K562 (cell line): ENCODE data around the gene LCNL1. TPM values are rescaled to one million over a fixed set of nuclear protein-coding genes. Genes with fewer than 3 reads are reported as not detected.

Experiments used
- ATAC-seq: fragments of 200-7000 bp; cut with Tn5 transposase; 3 replicates; pipeline ENCODE4 v1.9.1; 2020; ENCODE audit warnings: moderate library complexity
- BruUV-seq: library from RNA; stranded (reverse); fragments of 400-500 nt; replicated peaks from 2 replicates; lab custom pipeline; 2021; lab: Mats Ljungman, UMichigan
- CTCF ChIA-PET: fragments of 300-600 bp; formaldehyde crosslinking; extraction: SDS; loops from one replicate; lab custom pipeline; 2021; ENCODE audit warnings: low intra/inter-chr PET ratio; lab: Yijun Ruan, JAX
- POLR2A ChIA-PET: fragments of 300-600, 350-650 bp; sonication (Branson Sonifier 250); formaldehyde crosslinking; extraction: SDS; loops from one replicate; lab custom pipeline; 2021; ENCODE audit warnings: antibody characterized with exemption, inconsistent platforms; lab: Yijun Ruan, JAX
- DNase-seq, 4 experiments: peaks; one replicate each; pipeline versions ENCODE4 v3.0.0 to v3.0.0-alpha.2; 2011 to 2018; ENCODE audit warnings: low spot score in 3 of 4, mixed read lengths in 3 of 4; ENCODE audit errors: extremely low read depth in 1 of 4
- FAIRE-seq: peaks from 2 replicates; lab custom pipeline; 2011; peaks lifted over from hg19 to GRCh38; lab: Jason Lieb, UNC
- H2AFZ ChIP-seq: 2 replicates; pipeline ENCODE4 v1.6.0; 2011; ENCODE audit warnings: low read depth, low read length, control low read depth, inconsistent platforms
- H3K27ac ChIP-seq: fragments of 200-600 bp; 3 replicates; pipeline ENCODE4 v1.8.0; 2011; ENCODE audit warnings: low read depth, mild to moderate bottlenecking, control low read depth, inconsistent platforms, low read length, moderate library complexity, mixed read lengths; ENCODE audit errors: extremely low read depth
- H3K27me3 ChIP-seq, 2 experiments: fragments of 300-600 bp in 1 of 2; 2 replicates in 1 of 2; 3 replicates in 1 of 2; pipeline versions ENCODE4 v1.6.0 to v1.8.0; 2011; ENCODE audit warnings: inconsistent platforms in 2 of 2, low read length in 2 of 2, mild to moderate bottlenecking in 1 of 2, mixed read lengths in 1 of 2, moderate library complexity in 1 of 2; ENCODE audit not compliant: control insufficient read depth in 2 of 2, insufficient read depth in 2 of 2
- H3K36me3 ChIP-seq: fragments of 300-600 bp; 3 replicates; pipeline ENCODE4 v1.8.0; 2011; ENCODE audit warnings: mild to moderate bottlenecking, low read length, inconsistent platforms; ENCODE audit not compliant: control insufficient read depth, insufficient read depth
- H3K4me1 ChIP-seq, 2 experiments: fragments of 200-600 bp in 1 of 2; replicated peaks in 1 of 2; 2 replicates in 1 of 2; 3 replicates in 1 of 2; pipeline versions ENCODE4 v1.5.1 to v1.8.0; 2011; ENCODE audit warnings: inconsistent platforms in 2 of 2, low read length in 2 of 2, mild to moderate bottlenecking in 1 of 2, mixed read lengths in 1 of 2, moderate library complexity in 1 of 2; ENCODE audit not compliant: control insufficient read depth in 2 of 2, insufficient read depth in 2 of 2
- H3K4me2 ChIP-seq: 2 replicates; pipeline ENCODE4 v1.6.1; 2011; ENCODE audit warnings: low read length, control low read depth, inconsistent platforms, mixed read lengths; ENCODE audit not compliant: insufficient read depth
- H3K4me3 ChIP-seq: fragments of 200-600 bp; sonication (generic), shearing (Covaris generic); 2 replicates; pipeline ENCODE4 v1.5.1; 2016; ENCODE audit warnings: control low read depth, inconsistent platforms
- H3K79me2 ChIP-seq: fragments of 200-600 bp; 3 replicates; pipeline ENCODE4 v1.8.0; 2011; ENCODE audit warnings: low read length, inconsistent platforms; ENCODE audit not compliant: control insufficient read depth, insufficient read depth
- H3K9ac ChIP-seq, 2 experiments: 2 replicates each; pipeline versions ENCODE4 v1.6.0 to v1.6.1; 2011; ENCODE audit warnings: low read depth in 2 of 2, low read length in 2 of 2, control low read depth in 1 of 2, inconsistent platforms in 1 of 2, mild to moderate bottlenecking in 1 of 2, mixed read lengths in 1 of 2; ENCODE audit not compliant: insufficient read depth in 1 of 2
- H3K9me1 ChIP-seq: one replicate; pipeline ENCODE4 v1.6.0; 2011; ENCODE audit warnings: inconsistent platforms, mild to moderate bottlenecking, low read length, moderate library complexity; ENCODE audit not compliant: control insufficient read depth, insufficient read depth
- H3K9me3 ChIP-seq: replicated peaks from 2 replicates; pipeline ENCODE4 v1.5.1; 2011; ENCODE audit warnings: low read depth, low read length, inconsistent platforms; ENCODE audit not compliant: control insufficient read depth, insufficient read depth
- H4K20me1 ChIP-seq: replicated peaks from 2 replicates; pipeline ENCODE4 v1.6.1; 2011; ENCODE audit warnings: low read length, inconsistent platforms, mixed read lengths; ENCODE audit not compliant: control insufficient read depth, insufficient read depth
- ADNP ChIP-seq: fragments of 200-800 bp; sonication (Bioruptor generic); IDR thresholded peaks from 2 replicates; pipeline ENCODE4 v1.6.1; 2016; ENCODE audit warnings: missing genetic modification characterization, missing compliant biosample characterization
- BRCA1 ChIP-seq, 2 experiments: fragments of 450-650 bp in 1 of 2; sonication (generic) in 1 of 2; formaldehyde crosslinking in 1 of 2; IDR thresholded peaks; 2 replicates each; pipeline versions ENCODE4 v1.5.0 to v1.6.1; 2017 to 2020; ENCODE audit warnings: mild to moderate bottlenecking in 1 of 2, missing genetic modification reagents in 1 of 2
- CBX5 ChIP-seq: IDR thresholded peaks from 2 replicates; pipeline ENCODE4 v1.6.1; 2014; ENCODE audit warnings: low read depth, borderline replicate concordance
- DNMT1 ChIP-seq: fragments of 450-650 bp; IDR thresholded peaks from 2 replicates; pipeline ENCODE4 v1.6.1; 2016; ENCODE audit warnings: antibody characterized with exemption, mild to moderate bottlenecking
- ELF4 ChIP-seq: fragments of 450-650 bp; formaldehyde crosslinking; IDR thresholded peaks from 2 replicates; pipeline ENCODE4 v1.4.0; 2022; ENCODE audit warnings: missing genetic modification characterization
- ESRRA ChIP-seq: fragments of 450-650 bp; IDR thresholded peaks from 2 replicates; pipeline ENCODE4 v1.6.1; 2014; ENCODE audit warnings: low read depth, mild to moderate bottlenecking, moderate library complexity, borderline replicate concordance
- FIP1L1 ChIP-seq: fragments of 200-400 bp; formaldehyde crosslinking; IDR thresholded peaks from 2 replicates; pipeline ENCODE4 v1.6.1; 2018; ENCODE audit warnings: mild to moderate bottlenecking, low read depth, low read length; ENCODE audit not compliant: poor library complexity, severe bottlenecking
- MAFK ChIP-seq: IDR thresholded peaks from 2 replicates; pipeline ENCODE4 v1.6.1; 2011; ENCODE audit warnings: low read length, improper control_type of control experiment
- RB1 ChIP-seq: fragments of 450-650 bp; IDR thresholded peaks from 2 replicates; pipeline ENCODE4 v1.6.1; 2017; ENCODE audit warnings: low read depth, mild to moderate bottlenecking
- SRF ChIP-seq, 2 experiments: fragments of 250-450, 450-650 bp in 1 of 2; sonication (Bioruptor Pico) in 1 of 2; sonication (generic) in 1 of 2; formaldehyde crosslinking; IDR thresholded peaks; 2 replicates each; pipeline versions ENCODE4 v1.5.0 to v1.5.1; 2020 to 2022; ENCODE audit warnings: mild to moderate bottlenecking in 1 of 2, missing genetic modification reagents in 1 of 2
- SRSF3 ChIP-seq: fragments of 200-400 bp; formaldehyde crosslinking; IDR thresholded peaks from 2 replicates; pipeline ENCODE4 v1.6.1; 2016; ENCODE audit warnings: mild to moderate bottlenecking, low read length, moderate library complexity; ENCODE audit not compliant: insufficient read depth
- TAL1 ChIP-seq: fragments of 450-650 bp; IDR thresholded peaks from 2 replicates; pipeline ENCODE4 v1.6.1; 2016; ENCODE audit warnings: mild to moderate bottlenecking
- TFAM ChIP-seq: fragments of 250-450 bp; sonication (Bioruptor Pico); conservative IDR thresholded peaks from 2 replicates; pipeline ENCODE4 v1.5.0; 2021; ENCODE audit warnings: mild to moderate bottlenecking, moderate library complexity
- XRCC5 ChIP-seq: fragments of 200-400 bp; formaldehyde crosslinking; IDR thresholded peaks from 2 replicates; pipeline ENCODE4 v1.6.1; 2017; ENCODE audit warnings: low read depth, mild to moderate bottlenecking, low read length
- ZFPM2 ChIP-seq: fragments of 250-450 bp; sonication (Bioruptor Pico); IDR thresholded peaks from 2 replicates; pipeline ENCODE4 v1.5.1; 2022; ENCODE audit warnings: mild to moderate bottlenecking
- ZNF146 ChIP-seq: IDR thresholded peaks from one replicate; pipeline ENCODE4 v1.6.1; 2018; ENCODE audit warnings: missing compliant biosample characterization; ENCODE audit not compliant: unreplicated experiment
- ZNF561 ChIP-seq: fragments of 450-650 bp; formaldehyde crosslinking; conservative IDR thresholded peaks from 2 replicates; pipeline ENCODE4 v1.4.0; 2020; ENCODE audit warnings: mild to moderate bottlenecking, moderate library complexity
- ZNF644 ChIP-seq: fragments of 200-800 bp; sonication (Bioruptor generic); IDR thresholded peaks from 2 replicates; pipeline ENCODE4 v1.6.1; 2016; ENCODE audit warnings: low read depth, missing genetic modification characterization, missing compliant biosample characterization
- WGBS: fragments of 100-300 bp; shearing (Covaris generic); methylation state at CpG from one replicate; pipeline ENCODE4 v1.1.6; 2016; ENCODE audit warnings: low coverage, mixed read lengths; ENCODE audit not compliant: insufficient coverage; ENCODE audit errors: missing lambda C conversion rate; 5-methylcytosine and 5-hydroxymethylcytosine counted together
- in situ Hi-C: fragments of 300-500 bp; cut with MboI; formaldehyde crosslinking; loops from 4 replicates; pipeline ENCODE4 v1.15.0; 2018; ENCODE audit warnings: inconsistent platforms, mixed read lengths
- intact Hi-C: fragments of 100-400 bp; cut with micrococcal nuclease; formaldehyde crosslinking; loops from 2 replicates; pipeline ENCODE4 v1.14.2; 2022
- polyA plus RNA-seq, 8 experiments: library from polyadenylated mRNA; depleted of rRNA in 4 of 8; stranded (reverse) in 5 of 8; unstranded in 3 of 8; fragments of >200 nt; fragmentation: Nextera tagmentation in 2 of 8; fragmentation: Illumina TruSeq in 1 of 8; extraction: Ambion mirVana in 2 of 8; extraction: Trizol in 1 of 8; gene quantifications; 2 replicates each; pipeline versions ENCODE4 v1.2.1 to v1.2.3, GENCODE V29; 2011 to 2014; ENCODE audit warnings: inconsistent platforms in 1 of 8, missing spikeins in 1 of 8
- total RNA-seq, 7 experiments: library from RNA; depleted of rRNA in 6 of 7; stranded (reverse); fragments of >200 nt in 6 of 7; fragmentation: Illumina TruSeq in 2 of 7; extraction: Trizol in 2 of 7; gene quantifications; 2 replicates each; pipeline versions ENCODE4 v1.2.1 to v1.2.3, GENCODE V29; 2011 to 2021; ENCODE audit warnings: low replicate concordance in 1 of 7
- TF ChIP-seq, protein P1 (sequence below): fragments of 450-650 bp; IDR thresholded peaks from 2 replicates; pipeline ENCODE4 v1.6.1; 2017; ENCODE audit warnings: antibody characterized with exemption

LCNL1 gene
- total and polyA plus RNA-seq, 9 of the 15 experiments (the other 6 are each of a cell fraction or from before 2014, with no cell fraction given): 0.04 to 0.16 (median 0.04) TPM; not detected in 4

DNA sequence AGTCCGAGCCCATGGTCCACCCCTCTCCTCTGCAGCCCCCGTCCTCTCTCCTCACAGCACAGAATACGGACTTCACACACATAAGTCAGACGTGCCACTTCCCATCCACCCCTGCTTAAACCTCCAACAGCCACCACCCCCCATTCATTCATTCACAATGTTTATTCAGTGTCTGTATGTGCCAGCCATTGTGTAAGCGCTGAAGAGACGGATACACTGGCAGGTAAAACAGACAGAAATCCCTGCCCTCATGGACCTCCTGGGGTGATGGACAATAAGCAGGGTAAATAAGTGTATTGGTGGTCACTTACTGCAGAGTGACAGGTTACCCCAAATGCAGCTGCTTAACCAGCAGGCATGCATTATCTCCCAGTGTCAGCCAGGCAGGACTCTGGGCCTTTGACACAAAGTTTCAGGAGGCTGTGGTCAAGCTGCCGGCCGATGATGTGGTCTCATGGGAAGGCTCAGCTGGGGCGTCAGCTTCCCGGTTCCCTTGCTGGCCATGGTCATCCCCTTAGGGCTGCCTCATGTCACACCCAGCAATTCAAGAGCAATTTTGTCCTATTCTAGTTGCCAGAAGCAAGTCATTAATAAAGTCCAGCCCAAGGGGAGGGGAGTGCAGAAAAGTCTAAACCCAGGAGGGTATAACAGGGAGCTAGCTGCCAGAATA, 7.6 kb downstream of the LCNL1 start (continued):
- TF ChIP-seq, protein P1, sequence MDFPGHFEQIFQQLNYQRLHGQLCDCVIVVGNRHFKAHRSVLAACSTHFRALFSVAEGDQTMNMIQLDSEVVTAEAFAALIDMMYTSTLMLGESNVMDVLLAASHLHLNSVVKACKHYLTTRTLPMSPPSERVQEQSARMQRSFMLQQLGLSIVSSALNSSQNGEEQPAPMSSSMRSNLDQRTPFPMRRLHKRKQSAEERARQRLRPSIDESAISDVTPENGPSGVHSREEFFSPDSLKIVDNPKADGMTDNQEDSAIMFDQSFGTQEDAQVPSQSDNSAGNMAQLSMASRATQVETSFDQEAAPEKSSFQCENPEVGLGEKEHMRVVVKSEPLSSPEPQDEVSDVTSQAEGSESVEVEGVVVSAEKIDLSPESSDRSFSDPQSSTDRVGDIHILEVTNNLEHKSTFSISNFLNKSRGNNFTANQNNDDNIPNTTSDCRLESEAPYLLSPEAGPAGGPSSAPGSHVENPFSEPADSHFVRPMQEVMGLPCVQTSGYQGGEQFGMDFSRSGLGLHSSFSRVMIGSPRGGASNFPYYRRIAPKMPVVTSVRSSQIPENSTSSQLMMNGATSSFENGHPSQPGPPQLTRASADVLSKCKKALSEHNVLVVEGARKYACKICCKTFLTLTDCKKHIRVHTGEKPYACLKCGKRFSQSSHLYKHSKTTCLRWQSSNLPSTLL: no peak
- TF ChIP-seq TFAM (CRISPR knock-in tag): no peak
- no peak for TF ChIP-seq BRCA1 (IDR thresholded peaks at IDR 0.05)
- no peak for TF ChIP-seq BRCA1 (CRISPR knock-in tag; IDR thresholded peaks at IDR 0.05)
- 0 out of 2 replicates have a peak, but pooled peaks have one; percentile 48 for TF ChIP-seq CBX5

DNA sequence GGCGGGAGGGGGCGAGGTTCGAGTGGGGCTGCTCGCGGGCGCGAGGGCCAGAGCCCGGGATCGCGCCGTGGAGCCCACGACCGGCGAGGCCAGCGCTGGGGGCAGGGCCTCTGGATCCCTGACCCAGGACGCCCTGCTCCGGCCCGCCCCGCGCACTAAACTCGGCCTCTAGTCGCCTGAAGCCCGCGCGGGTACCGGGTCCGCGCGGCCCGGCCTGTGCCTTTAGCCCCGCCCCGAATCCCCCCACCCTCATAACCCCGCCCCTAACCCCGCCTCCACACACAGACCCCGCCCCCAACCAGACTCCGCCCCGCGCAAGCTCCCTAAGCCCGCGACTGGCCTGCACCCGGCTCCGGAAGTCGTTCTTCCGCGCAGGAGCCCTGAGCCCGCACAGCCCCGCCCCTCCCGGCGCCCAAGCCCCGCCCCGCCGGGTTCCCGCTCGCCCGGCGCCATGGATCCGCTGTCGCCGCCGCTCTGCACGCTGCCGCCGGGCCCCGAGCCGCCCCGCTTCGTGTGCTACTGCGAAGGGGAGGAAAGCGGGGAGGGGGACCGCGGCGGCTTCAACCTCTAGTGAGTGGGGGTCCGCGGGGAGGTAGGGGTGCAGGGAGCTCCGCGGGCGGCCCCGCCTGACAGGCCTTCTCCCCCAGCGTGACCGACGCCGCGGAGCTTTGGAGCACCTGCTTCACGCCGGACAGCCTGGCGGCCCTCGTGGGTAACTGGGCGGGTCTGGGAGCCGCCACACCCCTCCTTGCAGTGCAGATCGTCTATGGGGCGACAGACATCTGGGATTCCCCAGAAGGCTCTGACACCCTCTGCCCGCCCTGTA, 9.4 kb downstream of the LCNL1 start, which contains the start of gene PAXX:
TSS of gene PAXX (plus strand) at position 430 of the 826 bp plus-strand sequence. CDS start at position 452, 22 bp downstream.
- Histone ChIP-seq H3K9me1 (no peaks in the 10 kb centered on the region), H3K4me1 (peaks cover 26 to 62% of the 10 kb centered on the region in 2 experiments), H3K27me3 (no peaks in the 10 kb centered on the region), H2AFZ (peak within 1 kb of the TSS; percentile 89), H3K79me2 (peaks cover 18% of the 10 kb centered on the region), H3K36me3 (peaks cover 22% of the 10 kb centered on the region; the same call in 1 of the 3 replicates), H3K4me3 (peak within 1 kb of the TSS; percentile 87), H3K9ac (peak within 1 kb of the TSS; percentile 79 to 97), H3K9me3 (peaks cover 6% of the 10 kb centered on the region), H3K4me2 (peak within 1 kb of the TSS; percentile 83), H3K27ac (peak within 1 kb of the TSS; percentile 89), H4K20me1 (no peaks in the 10 kb centered on the region)
- ATAC-seq (peak; percentile 87), DNase-seq (peak; percentile 93 to 98 (median 94)), FAIRE-seq (peak; percentile 63)
- TSS peak; percentile 87 for BruUV-seq
- intact Hi-C loops (loop anchor here (5.0 kb wide), 1 partner anchor 45 kb away; the partner anchor contains the start of gene C8G), in situ Hi-C loops (no loop called here)
- ChIA-PET CTCF (no interaction called here), POLR2A (interaction anchor here (0.6 to 1.3 kb wide), 12 partner anchors 9 to 163 kb away, joined by 3 to 8 read pairs (median 4); no protein-coding TSS in a partner anchor)
- WGBS: under 1% methylated on average over 42 of the region's 92 CpGs
- 0 out of 2 replicates have a peak, but pooled peaks have one; percentile 40 for TF ChIP-seq ZNF561 (CRISPR knock-in tag)
- TF ChIP-seq RB1: peak; percentile 96
- peak; percentile 31; the same call in 1 of the 2 replicates for TF ChIP-seq ESRRA
- TF ChIP-seq ELF4 (CRISPR knock-in tag): no peak
- TF ChIP-seq TAL1: no peak
- no peak for TF ChIP-seq ZNF146 (CRISPR knock-in tag)
- TF ChIP-seq SRF (CRISPR knock-in tag; IDR thresholded peaks at IDR 0.05): no peak
- no peak for TF ChIP-seq SRSF3
- peak; percentile 10 for TF ChIP-seq FIP1L1
- TF ChIP-seq ZNF644 (tag): no peak
- TF ChIP-seq MAFK: no peak
- TF ChIP-seq DNMT1: no peak
- TF ChIP-seq XRCC5: no peak
- TF ChIP-seq ADNP (tag): no peak
- TF ChIP-seq ZFPM2 (CRISPR knock-in tag): no peak
